GM12878 (cell line): ENCODE measurements around the gene RGS12.

Source experiments
- RAD51 ChIP-seq: fragments of 450-650 bp; IDR thresholded peaks from 2 replicates; pipeline ENCODE4 v1.6.1; 2016; ENCODE audit warnings: moderate library complexity, mild to moderate bottlenecking, inconsistent platforms
- RFX5 ChIP-seq: IDR thresholded peaks from 2 replicates; pipeline ENCODE4 v1.6.1; 2011; ENCODE audit warnings: low read depth, low read length, improper control_type of control experiment
- SMAD5 ChIP-seq: IDR thresholded peaks from 2 replicates; pipeline ENCODE4 v1.6.1; 2016; ENCODE audit warnings: antibody characterized with exemption, low read depth
- SP1 ChIP-seq: IDR thresholded peaks from one replicate; pipeline ENCODE4 v1.6.1; 2011; ENCODE audit warnings: low read depth, low read length
- TF ChIP-seq, protein P1 (sequence below), 3 experiments: IDR thresholded peaks in 2 of 3; conservative IDR thresholded peaks in 1 of 3; 2 replicates each; pipeline ENCODE4 v1.5.1; 2011; ENCODE audit warnings: low read depth in 3 of 3, low read length in 3 of 3, mild to moderate bottlenecking in 3 of 3, control low read depth in 2 of 3, moderate library complexity in 2 of 3, inconsistent platforms in 1 of 3, mixed read lengths in 1 of 3; ENCODE audit not compliant: control insufficient read depth in 2 of 3, insufficient read depth in 1 of 3; ENCODE audit errors: extremely low read depth in 1 of 3
- TF ChIP-seq, protein P2 (sequence below): IDR thresholded peaks from 2 replicates; pipeline ENCODE4 v1.6.1; 2011; ENCODE audit warnings: low read depth, mild to moderate bottlenecking, low read length, moderate library complexity, borderline replicate concordance; ENCODE audit errors: extremely low read depth
- TF ChIP-seq, protein P3 (sequence below): fragments of 450-650 bp; IDR thresholded peaks from 2 replicates; pipeline ENCODE4 v1.6.1; 2017; ENCODE audit warnings: mild to moderate bottlenecking, low read depth, inconsistent platforms; ENCODE audit not compliant: poor library complexity, severe bottlenecking

DNA sequence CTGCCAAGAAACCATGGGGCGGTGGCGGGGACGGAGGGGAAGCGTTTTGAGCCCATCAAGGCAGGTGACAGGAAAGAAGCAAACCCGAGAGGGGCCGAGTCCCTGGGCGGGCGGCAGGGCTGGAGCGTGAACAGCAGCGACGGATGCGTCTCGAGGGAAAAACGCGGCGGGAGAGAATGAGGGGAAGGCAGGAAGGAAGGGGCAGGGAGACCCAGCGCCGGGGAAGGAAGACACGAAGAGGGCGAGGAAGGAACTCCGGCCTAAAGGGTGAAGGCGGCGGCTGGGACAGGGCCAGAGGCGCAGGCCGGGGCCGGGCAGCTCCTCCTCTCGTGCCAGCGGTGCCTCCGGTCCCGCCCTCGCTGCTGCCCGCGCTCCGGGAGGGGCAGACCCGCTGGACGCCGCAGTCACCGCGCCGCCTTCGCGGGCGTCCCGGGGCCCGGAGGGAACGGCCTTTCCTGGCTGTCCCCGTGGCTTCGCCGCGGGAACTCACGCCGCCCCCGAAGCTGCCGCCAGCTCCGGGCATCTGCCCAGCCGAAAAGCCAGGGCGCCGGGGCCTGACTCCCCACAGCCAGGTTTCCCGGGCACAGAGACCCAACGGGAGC lies 751 bp upstream of the RGS12 start:
- TF ChIP-seq, protein P1, sequence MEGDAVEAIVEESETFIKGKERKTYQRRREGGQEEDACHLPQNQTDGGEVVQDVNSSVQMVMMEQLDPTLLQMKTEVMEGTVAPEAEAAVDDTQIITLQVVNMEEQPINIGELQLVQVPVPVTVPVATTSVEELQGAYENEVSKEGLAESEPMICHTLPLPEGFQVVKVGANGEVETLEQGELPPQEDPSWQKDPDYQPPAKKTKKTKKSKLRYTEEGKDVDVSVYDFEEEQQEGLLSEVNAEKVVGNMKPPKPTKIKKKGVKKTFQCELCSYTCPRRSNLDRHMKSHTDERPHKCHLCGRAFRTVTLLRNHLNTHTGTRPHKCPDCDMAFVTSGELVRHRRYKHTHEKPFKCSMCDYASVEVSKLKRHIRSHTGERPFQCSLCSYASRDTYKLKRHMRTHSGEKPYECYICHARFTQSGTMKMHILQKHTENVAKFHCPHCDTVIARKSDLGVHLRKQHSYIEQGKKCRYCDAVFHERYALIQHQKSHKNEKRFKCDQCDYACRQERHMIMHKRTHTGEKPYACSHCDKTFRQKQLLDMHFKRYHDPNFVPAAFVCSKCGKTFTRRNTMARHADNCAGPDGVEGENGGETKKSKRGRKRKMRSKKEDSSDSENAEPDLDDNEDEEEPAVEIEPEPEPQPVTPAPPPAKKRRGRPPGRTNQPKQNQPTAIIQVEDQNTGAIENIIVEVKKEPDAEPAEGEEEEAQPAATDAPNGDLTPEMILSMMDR (IDR thresholded peaks at IDR 0.05 in 2 of 3, conservative IDR thresholded peaks at IDR 0.05 in 1 of 3; ENCODE audit: control insufficient read depth in 2 of 3, extremely low read depth in 1 of 3, insufficient read depth in 1 of 3, low read depth in 3 of 3, low read length in 3 of 3), result no peak
- TF ChIP-seq, protein P2, sequence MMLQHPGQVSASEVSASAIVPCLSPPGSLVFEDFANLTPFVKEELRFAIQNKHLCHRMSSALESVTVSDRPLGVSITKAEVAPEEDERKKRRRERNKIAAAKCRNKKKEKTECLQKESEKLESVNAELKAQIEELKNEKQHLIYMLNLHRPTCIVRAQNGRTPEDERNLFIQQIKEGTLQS, result no peak
- TF ChIP-seq SMAD5, result no peak
- no peak for TF ChIP-seq RFX5
- no peak for TF ChIP-seq RAD51
- TF ChIP-seq SP1, result no peak
- TF ChIP-seq, protein P3, sequence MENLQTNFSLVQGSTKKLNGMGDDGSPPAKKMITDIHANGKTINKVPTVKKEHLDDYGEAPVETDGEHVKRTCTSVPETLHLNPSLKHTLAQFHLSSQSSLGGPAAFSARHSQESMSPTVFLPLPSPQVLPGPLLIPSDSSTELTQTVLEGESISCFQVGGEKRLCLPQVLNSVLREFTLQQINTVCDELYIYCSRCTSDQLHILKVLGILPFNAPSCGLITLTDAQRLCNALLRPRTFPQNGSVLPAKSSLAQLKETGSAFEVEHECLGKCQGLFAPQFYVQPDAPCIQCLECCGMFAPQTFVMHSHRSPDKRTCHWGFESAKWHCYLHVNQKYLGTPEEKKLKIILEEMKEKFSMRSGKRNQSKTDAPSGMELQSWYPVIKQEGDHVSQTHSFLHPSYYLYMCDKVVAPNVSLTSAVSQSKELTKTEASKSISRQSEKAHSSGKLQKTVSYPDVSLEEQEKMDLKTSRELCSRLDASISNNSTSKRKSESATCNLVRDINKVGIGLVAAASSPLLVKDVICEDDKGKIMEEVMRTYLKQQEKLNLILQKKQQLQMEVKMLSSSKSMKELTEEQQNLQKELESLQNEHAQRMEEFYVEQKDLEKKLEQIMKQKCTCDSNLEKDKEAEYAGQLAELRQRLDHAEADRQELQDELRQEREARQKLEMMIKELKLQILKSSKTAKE, result no peak
